HepG2 (cell line): Measurements from ENCODE around the gene RAB2B. TPM values are rescaled to one million over a fixed set of nuclear protein-coding genes. Genes with fewer than 3 reads are reported as not detected.

Experiments used
- CBX2 ChIP-seq, 2 experiments: fragments of 200-600 bp in 1 of 2; sonication (generic); formaldehyde crosslinking in 1 of 2; IDR thresholded peaks; 2 replicates each; pipeline versions ENCODE4 v1.7.0 to v1.8.1; 2018 to 2022; ENCODE audit warnings: low read depth in 2 of 2, low read length in 1 of 2, mild to moderate bottlenecking in 1 of 2, missing genetic modification reagents in 1 of 2
- CENPX ChIP-seq: sonication (generic); formaldehyde crosslinking; IDR thresholded peaks from 2 replicates; pipeline ENCODE4 v1.9.0; 2021; ENCODE audit warnings: mild to moderate bottlenecking, missing genetic modification reagents, moderate library complexity
- GTF3A ChIP-seq: sonication (generic); formaldehyde crosslinking; conservative IDR thresholded peaks from 2 replicates; pipeline ENCODE4 v1.4.0; 2020; ENCODE audit warnings: mild to moderate bottlenecking, missing genetic modification reagents
- HDAC2 ChIP-seq: sonication (generic); formaldehyde crosslinking; IDR thresholded peaks from 2 replicates; pipeline ENCODE4 v1.4.0; 2020; ENCODE audit warnings: missing genetic modification reagents
- KLF9 ChIP-seq: IDR thresholded peaks from 2 replicates; pipeline ENCODE4 v1.6.1; 2016; ENCODE audit warnings: low read depth
- MEIS1 ChIP-seq: sonication (generic); formaldehyde crosslinking; IDR thresholded peaks from 2 replicates; pipeline ENCODE4 v1.9.0; 2021; ENCODE audit warnings: mild to moderate bottlenecking, missing genetic modification reagents, moderate library complexity, borderline replicate concordance
- MZF1 ChIP-seq: sonication (generic); formaldehyde crosslinking; IDR thresholded peaks from 2 replicates; pipeline ENCODE4 v1.8.1; 2023; ENCODE audit warnings: mild to moderate bottlenecking, missing genetic modification reagents, borderline replicate concordance
- PLRG1 ChIP-seq: fragments of 450-650 bp; conservative IDR thresholded peaks from 2 replicates; pipeline ENCODE4 v1.6.1; 2016
- SALL2 ChIP-seq: sonication (generic); formaldehyde crosslinking; IDR thresholded peaks from 2 replicates; pipeline ENCODE4 v1.8.1; 2023; ENCODE audit warnings: mild to moderate bottlenecking, missing genetic modification reagents, inconsistent platforms
- TOPORS ChIP-seq: sonication (generic); formaldehyde crosslinking; IDR thresholded peaks from 2 replicates; pipeline ENCODE4 v1.8.0; 2023; ENCODE audit warnings: mild to moderate bottlenecking, missing genetic modification reagents
- TSC22D2 ChIP-seq: sonication (generic); formaldehyde crosslinking; IDR thresholded peaks from 2 replicates; pipeline ENCODE4 v1.5.1; 2020; ENCODE audit warnings: missing genetic modification reagents, mild to moderate bottlenecking, borderline replicate concordance
- ZNF337 ChIP-seq: sonication (generic); formaldehyde crosslinking; IDR thresholded peaks from 2 replicates; pipeline ENCODE4 v1.5.1; 2020; ENCODE audit warnings: missing genetic modification reagents, low read depth, mild to moderate bottlenecking, borderline replicate concordance
- ZNF460 ChIP-seq: sonication (generic); formaldehyde crosslinking; IDR thresholded peaks from 2 replicates; pipeline ENCODE4 v1.5.1; 2020; ENCODE audit warnings: missing genetic modification reagents, mild to moderate bottlenecking, borderline replicate concordance
- ZNF563 ChIP-seq: sonication (generic); formaldehyde crosslinking; IDR thresholded peaks from 2 replicates; pipeline ENCODE4 v1.8.0; 2022; ENCODE audit warnings: mild to moderate bottlenecking, moderate library complexity, missing genetic modification reagents
- ZNF619 ChIP-seq: sonication (generic); formaldehyde crosslinking; IDR thresholded peaks from 2 replicates; pipeline ENCODE4 v1.4.0; 2020; ENCODE audit warnings: mild to moderate bottlenecking, missing genetic modification reagents
- ZSCAN29 ChIP-seq: sonication (generic); formaldehyde crosslinking; conservative IDR thresholded peaks from 2 replicates; pipeline ENCODE4 v1.4.0; 2020; ENCODE audit warnings: mild to moderate bottlenecking, missing genetic modification reagents
- polyA plus RNA-seq, 8 experiments: library from polyadenylated mRNA; depleted of rRNA in 3 of 8; stranded (reverse) in 7 of 8; unstranded in 1 of 8; fragments of >200 nt; fragmentation: Illumina TruSeq in 4 of 8; extraction: Trizol in 4 of 8; gene quantifications; 2 replicates each; pipeline versions ENCODE4 v1.2.1 to v1.2.3, GENCODE V29; 2011 to 2016; ENCODE audit warnings: low read depth in 4 of 8, missing spikeins in 1 of 8, mixed read lengths in 1 of 8; ENCODE audit not compliant: insufficient read depth in 1 of 8
- total RNA-seq, 5 experiments: library from RNA; depleted of rRNA; stranded (reverse); fragments of >200 nt; fragmentation: Illumina TruSeq; extraction: Trizol; gene quantifications; 2 replicates each; pipeline ENCODE4 v1.2.3, GENCODE V29; 2016; ENCODE audit warnings: low read depth in 1 of 5
- TF ChIP-seq, protein P1 (sequence below): sonication (generic); formaldehyde crosslinking; IDR thresholded peaks from 2 replicates; pipeline ENCODE4 v1.5.1; 2020; ENCODE audit warnings: mild to moderate bottlenecking, missing genetic modification reagents, borderline replicate concordance
- TF ChIP-seq, protein P2 (sequence below): fragments of 450-650 bp; IDR thresholded peaks from 2 replicates; pipeline ENCODE4 v1.6.1; 2016
- TF ChIP-seq, protein P3 (sequence below): IDR thresholded peaks from 2 replicates; pipeline ENCODE4 v1.6.1; 2016; ENCODE audit warnings: low read depth, borderline replicate concordance

RAB2B gene
- total and polyA plus RNA-seq, 2 of the 13 experiments (the other 11 are each of a cell fraction or from before 2014, with no cell fraction given), result 36.0 to 60.6 TPM

DNA sequence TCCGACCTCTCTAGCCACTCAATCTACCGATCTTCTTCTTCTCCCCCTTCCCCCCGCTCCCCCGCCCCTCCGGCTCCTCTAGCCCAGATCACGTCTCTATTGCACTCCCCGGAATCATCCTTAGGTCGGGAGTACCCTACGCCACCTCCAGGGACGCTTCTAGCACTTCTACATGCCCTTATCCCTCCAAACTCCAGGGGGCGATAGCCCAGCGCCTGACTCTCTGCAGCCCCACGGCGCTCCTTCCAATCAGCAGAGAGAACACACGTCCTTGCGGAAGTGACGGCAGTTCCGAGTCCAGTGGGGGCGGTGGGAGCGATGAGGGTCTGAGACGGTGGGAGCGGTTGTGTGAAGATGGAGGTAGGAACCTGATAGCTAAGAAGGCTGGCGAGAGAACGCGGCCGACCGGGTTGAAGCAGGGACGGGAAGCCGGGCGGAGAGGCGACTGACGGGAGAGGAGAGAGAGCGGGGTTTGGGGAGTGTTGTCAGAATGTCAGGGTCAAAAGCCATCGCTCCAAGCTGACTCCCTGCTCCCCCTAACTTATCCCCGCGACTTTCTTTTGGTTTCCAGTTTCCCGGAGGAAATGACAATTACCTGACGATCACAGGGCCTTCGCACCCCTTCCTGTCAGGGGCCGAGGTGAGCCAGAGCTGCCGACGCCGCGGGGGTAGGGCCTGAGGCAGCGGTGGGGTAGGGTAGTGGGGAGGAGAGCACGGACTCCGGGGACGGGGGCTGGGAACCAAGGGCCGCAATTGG, at the start of gene RAB2B, which contains the start of gene TOX4 (continued):
- peak; percentile 88 for TF ChIP-seq SALL2 (CRISPR knock-in tag)
- TF ChIP-seq, protein P1, sequence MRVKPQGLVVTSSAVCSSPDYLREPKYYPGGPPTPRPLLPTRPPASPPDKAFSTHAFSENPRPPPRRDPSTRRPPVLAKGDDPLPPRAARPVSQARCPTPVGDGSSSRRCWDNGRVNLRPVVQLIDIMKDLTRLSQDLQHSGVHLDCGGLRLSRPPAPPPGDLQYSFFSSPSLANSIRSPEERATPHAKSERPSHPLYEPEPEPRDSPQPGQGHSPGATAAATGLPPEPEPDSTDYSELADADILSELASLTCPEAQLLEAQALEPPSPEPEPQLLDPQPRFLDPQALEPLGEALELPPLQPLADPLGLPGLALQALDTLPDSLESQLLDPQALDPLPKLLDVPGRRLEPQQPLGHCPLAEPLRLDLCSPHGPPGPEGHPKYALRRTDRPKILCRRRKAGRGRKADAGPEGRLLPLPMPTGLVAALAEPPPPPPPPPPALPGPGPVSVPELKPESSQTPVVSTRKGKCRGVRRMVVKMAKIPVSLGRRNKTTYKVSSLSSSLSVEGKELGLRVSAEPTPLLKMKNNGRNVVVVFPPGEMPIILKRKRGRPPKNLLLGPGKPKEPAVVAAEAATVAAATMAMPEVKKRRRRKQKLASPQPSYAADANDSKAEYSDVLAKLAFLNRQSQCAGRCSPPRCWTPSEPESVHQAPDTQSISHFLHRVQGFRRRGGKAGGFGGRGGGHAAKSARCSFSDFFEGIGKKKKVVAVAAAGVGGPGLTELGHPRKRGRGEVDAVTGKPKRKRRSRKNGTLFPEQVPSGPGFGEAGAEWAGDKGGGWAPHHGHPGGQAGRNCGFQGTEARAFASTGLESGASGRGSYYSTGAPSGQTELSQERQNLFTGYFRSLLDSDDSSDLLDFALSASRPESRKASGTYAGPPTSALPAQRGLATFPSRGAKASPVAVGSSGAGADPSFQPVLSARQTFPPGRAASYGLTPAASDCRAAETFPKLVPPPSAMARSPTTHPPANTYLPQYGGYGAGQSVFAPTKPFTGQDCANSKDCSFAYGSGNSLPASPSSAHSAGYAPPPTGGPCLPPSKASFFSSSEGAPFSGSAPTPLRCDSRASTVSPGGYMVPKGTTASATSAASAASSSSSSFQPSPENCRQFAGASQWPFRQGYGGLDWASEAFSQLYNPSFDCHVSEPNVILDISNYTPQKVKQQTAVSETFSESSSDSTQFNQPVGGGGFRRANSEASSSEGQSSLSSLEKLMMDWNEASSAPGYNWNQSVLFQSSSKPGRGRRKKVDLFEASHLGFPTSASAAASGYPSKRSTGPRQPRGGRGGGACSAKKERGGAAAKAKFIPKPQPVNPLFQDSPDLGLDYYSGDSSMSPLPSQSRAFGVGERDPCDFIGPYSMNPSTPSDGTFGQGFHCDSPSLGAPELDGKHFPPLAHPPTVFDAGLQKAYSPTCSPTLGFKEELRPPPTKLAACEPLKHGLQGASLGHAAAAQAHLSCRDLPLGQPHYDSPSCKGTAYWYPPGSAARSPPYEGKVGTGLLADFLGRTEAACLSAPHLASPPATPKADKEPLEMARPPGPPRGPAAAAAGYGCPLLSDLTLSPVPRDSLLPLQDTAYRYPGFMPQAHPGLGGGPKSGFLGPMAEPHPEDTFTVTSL (CRISPR knock-in tag), result peak; percentile 24; the same call in 1 of the 2 replicates
- peak; percentile 100; the same call in 1 of the 2 replicates for TF ChIP-seq ZNF619 (CRISPR knock-in tag)
- TF ChIP-seq TSC22D2 (CRISPR knock-in tag), result no peak; the same call in 1 of the 2 replicates
- no peak for TF ChIP-seq KLF9 (CRISPR knock-in tag)
- TF ChIP-seq CENPX (CRISPR knock-in tag), result no peak
- TF ChIP-seq ZNF460 (CRISPR knock-in tag), result 0 out of 2 replicates have a peak, but pooled peaks have one; percentile 47
- peak; percentile 75; the same call in 1 of the 2 replicates for TF ChIP-seq GTF3A (CRISPR knock-in tag)
- TF ChIP-seq ZSCAN29 (CRISPR knock-in tag), result 0 out of 2 replicates have a peak, but pooled peaks have one; percentile 34
- peak; percentile 86 for TF ChIP-seq HDAC2 (CRISPR knock-in tag)
- peak; percentile 73; the same call in 1 of the 2 replicates for TF ChIP-seq ZNF337
- TF ChIP-seq PLRG1, result no peak
- TF ChIP-seq MZF1 (CRISPR knock-in tag), result no peak
- TF ChIP-seq, protein P2, sequence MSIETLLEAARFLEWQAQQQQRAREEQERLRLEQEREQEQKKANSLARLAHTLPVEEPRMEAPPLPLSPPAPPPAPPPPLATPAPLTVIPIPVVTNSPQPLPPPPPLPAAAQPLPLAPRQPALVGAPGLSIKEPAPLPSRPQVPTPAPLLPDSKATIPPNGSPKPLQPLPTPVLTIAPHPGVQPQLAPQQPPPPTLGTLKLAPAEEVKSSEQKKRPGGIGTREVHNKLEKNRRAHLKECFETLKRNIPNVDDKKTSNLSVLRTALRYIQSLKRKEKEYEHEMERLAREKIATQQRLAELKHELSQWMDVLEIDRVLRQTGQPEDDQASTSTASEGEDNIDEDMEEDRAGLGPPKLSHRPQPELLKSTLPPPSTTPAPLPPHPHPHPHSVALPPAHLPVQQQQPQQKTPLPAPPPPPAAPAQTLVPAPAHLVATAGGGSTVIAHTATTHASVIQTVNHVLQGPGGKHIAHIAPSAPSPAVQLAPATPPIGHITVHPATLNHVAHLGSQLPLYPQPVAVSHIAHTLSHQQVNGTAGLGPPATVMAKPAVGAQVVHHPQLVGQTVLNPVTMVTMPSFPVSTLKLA, result peak; percentile 59
- TF ChIP-seq MEIS1 (CRISPR knock-in tag), result peak; percentile 66; the same call in 1 of the 2 replicates
- TF ChIP-seq CBX2 (IDR thresholded peaks at IDR 0.05; ENCODE audit: low read depth, low read length), result no peak
- no peak; the same call in 1 of the 2 replicates for TF ChIP-seq CBX2 (CRISPR knock-in tag; IDR thresholded peaks at IDR 0.05; ENCODE audit: low read depth)
- TF ChIP-seq, protein P3, sequence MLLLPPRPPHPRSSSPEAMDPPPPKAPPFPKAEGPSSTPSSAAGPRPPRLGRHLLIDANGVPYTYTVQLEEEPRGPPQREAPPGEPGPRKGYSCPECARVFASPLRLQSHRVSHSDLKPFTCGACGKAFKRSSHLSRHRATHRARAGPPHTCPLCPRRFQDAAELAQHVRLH (CRISPR knock-in tag), result 0 out of 2 replicates have a peak, but pooled peaks have one; percentile 40
- peak; percentile 94 for TF ChIP-seq ZNF563 (CRISPR knock-in tag)
- TF ChIP-seq TOPORS (CRISPR knock-in tag), result no peak
